WTC11 (cell line): ENCODE results near the gene ANGEL1.

ENCODE experiments used
- CTCF ChIP-seq: fragments of 200-600 bp; IDR thresholded peaks from 2 replicates; pipeline ENCODE4 v1.8.0; 2022; ENCODE audit warnings: antibody characterized with exemption
- KAT7 ChIP-seq: sonication (generic); formaldehyde crosslinking; IDR thresholded peaks from 2 replicates; pipeline ENCODE4 v1.8.1; 2023; ENCODE audit warnings: missing genetic modification reagents, mild to moderate bottlenecking, borderline replicate concordance
- NFYB ChIP-seq: sonication (generic); formaldehyde crosslinking; conservative IDR thresholded peaks from 2 replicates; pipeline ENCODE4 v1.8.0; 2022; ENCODE audit warnings: low read depth, missing genetic modification reagents
- PREB ChIP-seq: sonication (generic); formaldehyde crosslinking; IDR thresholded peaks from 2 replicates; pipeline ENCODE4 v1.8.1; 2022; ENCODE audit warnings: mild to moderate bottlenecking, missing genetic modification reagents, moderate library complexity, borderline replicate concordance

GRCh38 chr14:76754586-76754985 is 58.1 kb downstream of the ANGEL1 start:
- TF ChIP-seq CTCF (no peak), NFYB (CRISPR knock-in tag) (no peak), PREB (CRISPR knock-in tag) (no peak), KAT7 (no peak)
